NCI-H2171 (cell line): ENCODE measurements around the gene SYT1.

Experiments used
- DNase-seq: peaks from one replicate; lab custom pipeline; 2025; lab: John Stamatoyannopoulos, UW

SYT1 gene

DNA sequence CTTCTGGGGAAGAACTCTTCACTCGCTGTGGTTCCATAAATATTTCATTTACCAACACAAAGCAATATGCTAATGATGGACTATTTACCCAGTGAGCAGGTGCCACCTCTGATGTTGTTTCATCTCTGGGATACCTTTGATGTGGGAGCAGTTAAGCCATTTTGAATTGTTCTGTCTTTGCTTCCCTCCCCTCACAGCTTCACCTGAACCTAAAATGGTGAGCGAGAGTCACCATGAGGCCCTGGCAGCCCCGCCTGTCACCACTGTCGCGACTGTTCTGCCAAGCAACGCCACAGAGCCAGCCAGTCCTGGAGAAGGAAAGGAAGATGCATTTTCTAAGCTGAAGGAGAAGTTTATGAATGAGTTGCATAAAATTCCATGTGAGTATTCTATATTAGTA is 352.7 kb downstream of the SYT1 start:
- DNase-seq, result no peak

GRCh38 chr12:79223210-79223609 is 358.6 kb downstream of the SYT1 start:
- no peak for DNase-seq

- no peak for DNase-seq
Observed at GRCh38 chr12:79223761-79224160, 359.2 kb downstream of the SYT1 start.

DNA sequence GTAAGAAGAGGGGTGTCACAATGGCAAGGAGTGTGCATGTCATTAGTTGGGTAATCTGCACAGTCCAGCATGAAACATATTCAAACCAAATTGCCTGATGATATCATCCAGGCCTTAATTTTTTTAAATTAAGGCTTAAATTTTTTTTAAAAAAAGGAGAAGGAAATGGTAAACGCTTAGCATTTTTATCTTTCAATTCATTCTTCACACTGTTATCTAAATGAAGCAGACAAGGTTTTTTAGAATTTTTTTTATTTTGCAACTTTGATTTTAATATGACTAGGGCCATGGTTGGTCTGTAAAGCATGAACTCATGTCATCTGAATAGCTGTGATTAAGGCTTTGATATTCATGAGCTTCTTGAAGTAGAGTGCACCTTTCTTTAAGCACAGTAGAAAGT is 362.5 kb downstream of the SYT1 start:
- DNase-seq, result no peak

DNA sequence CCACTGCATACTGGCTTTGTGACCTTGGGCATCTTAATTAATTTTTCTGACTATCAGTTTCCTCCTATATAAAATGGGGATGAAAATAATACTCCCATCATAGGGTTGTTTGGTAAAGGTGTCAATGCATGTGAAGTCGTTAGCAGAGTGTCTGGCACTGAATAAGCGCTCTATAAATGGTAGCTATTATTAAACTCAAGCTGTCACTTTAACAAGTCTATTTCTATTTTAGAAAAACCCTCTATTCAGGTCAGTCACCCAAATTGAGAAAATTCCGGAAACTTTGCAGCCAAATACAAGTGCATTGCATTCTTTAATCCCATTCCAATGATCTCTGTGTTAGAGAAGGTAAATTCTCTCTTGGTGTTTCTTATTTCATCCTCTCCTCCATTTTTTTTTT is 363.1 kb downstream of the SYT1 start:
- DNase-seq, result no peak

GRCh38 chr12:79233341-79233781 is 368.8 kb downstream of the SYT1 start:
- peak; percentile 41 for DNase-seq

- no peak for DNase-seq
Observed at GRCh38 chr12:79236920-79237319, 372.3 kb downstream of the SYT1 start.

DNA sequence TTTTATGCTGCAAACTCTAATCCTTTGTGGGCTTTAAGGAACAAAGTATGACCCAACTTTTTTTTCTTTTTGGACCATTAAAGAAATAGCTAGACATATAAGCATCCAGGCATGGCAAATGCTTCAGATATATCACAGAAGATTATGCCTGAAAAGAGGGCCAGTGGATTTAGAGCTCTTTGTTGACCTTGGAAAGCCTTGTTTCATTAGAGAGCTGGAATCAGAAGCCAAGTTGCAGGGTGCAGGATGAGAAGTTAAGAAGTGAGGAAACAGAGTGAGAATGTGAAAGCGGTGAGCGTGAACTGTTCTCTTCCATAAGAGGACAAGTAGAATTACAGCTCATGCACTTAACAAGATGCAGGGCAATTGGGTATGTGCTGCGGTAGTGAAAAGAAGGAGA is 373.7 kb downstream of the SYT1 start:
- DNase-seq, result no peak

DNA sequence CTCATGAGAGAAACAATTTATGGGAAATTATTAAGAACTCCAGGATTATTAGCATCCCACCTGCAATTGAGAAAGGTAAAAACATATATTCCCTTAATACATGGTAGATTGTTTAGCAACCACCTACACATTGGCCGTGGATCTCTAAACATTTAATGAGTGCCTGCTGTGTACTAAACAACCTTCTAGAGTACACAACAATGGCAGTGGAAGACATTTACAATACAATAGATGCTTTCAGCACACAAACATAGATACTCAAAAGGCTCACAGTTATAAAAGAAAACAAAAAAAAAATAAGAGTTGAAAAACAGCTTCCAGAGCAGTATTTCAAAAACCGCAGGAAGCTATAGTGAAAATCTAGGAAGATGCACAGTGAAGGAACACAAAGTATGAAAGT is 382.9 kb downstream of the SYT1 start:
- no peak for DNase-seq

- no peak for DNase-seq
Observed at GRCh38 chr12:79250186-79250585, 385.6 kb downstream of the SYT1 start.

- DNase-seq, result no peak
Observed at GRCh38 chr12:79250960-79251755, 386.6 kb downstream of the SYT1 start.

- no peak for DNase-seq
Observed at GRCh38 chr12:79252358-79253075, 387.9 kb downstream of the SYT1 start.

DNA sequence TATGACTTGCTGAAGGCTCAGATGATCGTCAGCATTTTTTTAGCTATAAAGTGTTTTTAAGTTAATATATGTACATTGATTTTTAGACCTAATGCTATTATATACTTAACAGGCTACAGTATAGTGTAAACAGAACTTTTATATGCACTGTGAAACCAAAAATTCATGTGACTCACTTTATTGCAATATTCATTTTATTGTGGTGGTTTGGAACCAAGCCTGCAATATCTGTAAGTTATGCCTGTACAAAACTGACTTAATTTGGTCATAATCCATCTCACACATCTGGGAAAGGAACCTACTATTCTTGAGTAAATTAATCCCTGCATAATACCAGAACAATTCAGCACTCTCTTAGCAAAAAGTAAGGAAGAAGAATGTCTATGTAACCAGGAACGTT is 390.7 kb downstream of the SYT1 start:
- no peak for DNase-seq

DNA sequence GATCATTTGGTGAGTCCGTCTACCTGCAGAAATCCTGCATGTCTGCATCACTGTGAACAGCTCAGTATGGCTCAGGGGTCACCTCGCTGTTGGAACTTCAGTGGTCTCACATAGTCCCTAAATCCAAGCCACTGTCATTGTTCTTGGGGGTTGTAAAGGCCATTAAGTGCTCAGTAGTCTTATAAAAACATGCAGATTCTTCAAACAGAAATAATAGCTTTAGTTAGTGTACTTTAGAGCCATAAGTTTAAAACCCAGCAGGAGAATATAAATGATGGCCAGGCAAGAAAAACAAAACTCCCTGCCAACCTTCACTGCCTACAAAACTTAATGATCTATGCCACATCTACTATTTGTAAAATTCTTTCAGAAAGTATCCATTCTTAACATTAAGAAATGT is 396.3 kb downstream of the SYT1 start:
- DNase-seq, result no peak

DNA sequence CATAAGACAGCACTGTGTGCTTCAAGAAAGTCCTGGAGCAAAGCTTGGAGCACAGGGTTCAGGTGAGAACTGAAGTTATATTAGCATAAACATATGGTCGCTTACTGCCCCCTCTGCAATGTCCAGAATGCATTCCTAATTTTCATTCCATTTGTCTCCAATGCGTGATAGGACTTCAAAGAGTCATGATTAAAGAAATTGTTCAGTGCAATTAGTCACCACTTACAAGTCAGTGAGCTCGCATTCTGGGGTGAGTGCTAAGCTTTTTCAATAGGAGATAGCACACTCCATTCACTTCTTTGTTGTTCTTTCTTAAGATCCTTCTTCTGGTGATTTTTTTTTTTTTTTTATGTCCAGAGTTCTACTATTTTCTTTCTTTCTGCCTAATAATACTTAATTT is 398.4 kb downstream of the SYT1 start:
- no peak for DNase-seq

DNA sequence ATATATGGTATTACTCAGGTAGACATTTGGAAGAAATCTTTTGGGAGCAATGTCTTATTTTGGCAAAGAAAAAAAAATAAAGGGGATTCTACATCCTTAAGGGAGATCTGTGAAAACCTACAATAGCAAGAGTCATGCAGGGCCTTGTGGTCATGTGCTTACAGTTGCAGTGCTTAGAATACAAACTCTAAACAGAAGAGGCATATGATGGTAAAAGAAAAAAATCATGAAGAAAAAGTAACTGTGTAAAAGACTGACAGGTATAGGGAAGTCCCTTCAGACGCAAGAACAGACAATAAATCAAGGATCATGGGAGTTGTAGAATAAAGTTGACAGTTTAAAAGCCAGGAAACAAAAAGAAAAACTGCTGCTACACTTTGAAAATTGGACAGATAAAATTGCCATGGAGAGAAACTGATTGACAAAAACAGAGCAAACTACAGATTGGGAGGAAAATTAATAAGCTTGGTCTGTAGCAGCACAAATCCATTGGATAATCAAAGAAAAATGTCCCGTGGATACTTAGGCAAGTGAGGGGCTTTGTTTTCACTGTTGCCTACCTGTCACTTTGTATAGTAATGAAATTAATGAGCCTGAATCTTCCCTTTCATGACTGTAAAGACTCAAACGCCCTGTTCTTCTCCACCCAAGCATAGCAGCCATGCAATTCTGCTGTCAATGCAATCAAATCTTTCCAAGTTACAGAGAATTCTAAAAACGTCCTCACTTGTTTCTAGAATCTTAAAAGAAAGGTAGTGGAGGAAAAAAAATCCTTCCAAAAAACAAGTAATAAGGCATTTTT is 402.0 kb downstream of the SYT1 start:
- DNase-seq, result no peak

DNA sequence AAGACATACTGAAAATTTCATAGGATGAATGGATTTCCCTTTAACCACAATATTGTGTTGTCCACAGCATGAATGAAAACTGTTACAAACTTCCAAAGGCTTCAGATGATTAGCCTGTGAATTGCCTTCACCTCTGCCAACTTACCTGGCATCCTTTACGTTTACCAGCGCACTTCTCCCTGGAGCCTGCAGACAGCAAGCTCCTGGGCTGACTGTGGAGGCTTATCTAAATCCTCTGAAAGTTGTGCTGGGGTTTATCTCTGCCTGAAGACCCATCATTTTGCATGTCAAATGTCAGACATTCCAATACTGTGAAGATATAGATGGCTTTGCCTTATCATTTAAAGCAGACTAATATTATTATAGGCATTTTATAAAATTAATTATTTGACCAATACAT is 403.0 kb downstream of the SYT1 start:
- DNase-seq, result no peak

DNA sequence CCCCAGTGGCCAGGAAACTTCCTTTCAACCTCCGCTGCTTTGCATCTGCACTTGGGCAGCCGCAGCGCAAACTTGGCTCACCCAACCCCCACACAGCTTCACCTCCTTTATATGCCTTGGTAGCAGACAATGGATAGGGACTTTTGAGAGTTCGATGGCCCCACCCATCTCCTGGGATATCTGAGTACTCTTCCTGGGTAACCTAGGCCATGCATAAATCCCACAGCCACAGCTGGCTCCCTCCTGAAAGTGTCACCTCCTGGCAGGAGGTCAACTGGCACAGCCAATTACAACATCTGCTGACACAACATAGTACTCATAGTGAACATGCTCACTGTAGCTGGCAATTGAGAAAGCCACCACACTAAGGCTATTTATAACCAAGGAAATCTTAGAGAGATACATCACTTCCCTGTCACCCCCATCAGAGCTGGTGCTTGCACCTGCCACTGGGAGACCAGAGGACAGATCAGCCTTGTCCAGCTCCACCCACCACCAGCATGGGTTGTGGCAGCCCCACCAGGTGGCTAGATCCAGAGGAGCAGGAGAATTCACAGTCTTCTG is 410.0 kb downstream of the SYT1 start:
- DNase-seq, result peak; percentile 7

- DNase-seq, result no peak
Observed at GRCh38 chr12:79275631-79276030, 411.1 kb downstream of the SYT1 start.

- DNase-seq, result no peak
Observed at GRCh38 chr12:79283364-79283763, 418.8 kb downstream of the SYT1 start.

GRCh38 chr12:79288911-79289310 is 424.3 kb downstream of the SYT1 start:
- no peak for DNase-seq

- no peak for DNase-seq
Observed at GRCh38 chr12:79291711-79292110, 427.1 kb downstream of the SYT1 start.
